ENCODE results near the gene PRLR.

Gene PRLR

GRCh38 chr5:35092703-35093102 lies 137.6 kb downstream of the PRLR start:
- TF ChIP-seq ZNF274 (IDR thresholded peaks at IDR 0.05; ENCODE audit: low read depth, low read length) = no peak
- H3K4me3 ChIP-seq (ENCODE audit: low read length) = no peak overlapping the region

DNA sequence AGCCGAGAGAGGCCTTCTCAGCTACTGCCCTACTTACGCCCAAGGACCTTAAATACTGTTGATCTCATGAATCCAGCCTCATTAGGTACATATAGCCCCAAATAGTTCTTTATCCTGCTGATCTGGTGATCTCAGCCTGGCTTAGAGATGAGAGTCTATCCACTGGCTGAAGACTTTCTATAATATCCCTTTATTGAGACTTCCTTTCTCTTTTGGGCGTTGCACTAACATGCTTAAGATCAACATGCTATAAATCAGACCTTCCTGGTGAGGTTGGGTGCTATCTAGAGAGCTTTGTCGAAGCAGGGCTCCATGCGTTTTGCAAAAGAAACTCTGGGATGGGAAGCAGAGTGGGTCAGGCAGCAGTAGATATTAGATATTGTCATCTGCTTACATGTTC lies 138.6 kb downstream of the PRLR start:
- H3K4me3 ChIP-seq (ENCODE audit: low read length) = no peak overlapping the region
- no peak for TF ChIP-seq ZNF274 (IDR thresholded peaks at IDR 0.05; ENCODE audit: low read depth, low read length)

DNA sequence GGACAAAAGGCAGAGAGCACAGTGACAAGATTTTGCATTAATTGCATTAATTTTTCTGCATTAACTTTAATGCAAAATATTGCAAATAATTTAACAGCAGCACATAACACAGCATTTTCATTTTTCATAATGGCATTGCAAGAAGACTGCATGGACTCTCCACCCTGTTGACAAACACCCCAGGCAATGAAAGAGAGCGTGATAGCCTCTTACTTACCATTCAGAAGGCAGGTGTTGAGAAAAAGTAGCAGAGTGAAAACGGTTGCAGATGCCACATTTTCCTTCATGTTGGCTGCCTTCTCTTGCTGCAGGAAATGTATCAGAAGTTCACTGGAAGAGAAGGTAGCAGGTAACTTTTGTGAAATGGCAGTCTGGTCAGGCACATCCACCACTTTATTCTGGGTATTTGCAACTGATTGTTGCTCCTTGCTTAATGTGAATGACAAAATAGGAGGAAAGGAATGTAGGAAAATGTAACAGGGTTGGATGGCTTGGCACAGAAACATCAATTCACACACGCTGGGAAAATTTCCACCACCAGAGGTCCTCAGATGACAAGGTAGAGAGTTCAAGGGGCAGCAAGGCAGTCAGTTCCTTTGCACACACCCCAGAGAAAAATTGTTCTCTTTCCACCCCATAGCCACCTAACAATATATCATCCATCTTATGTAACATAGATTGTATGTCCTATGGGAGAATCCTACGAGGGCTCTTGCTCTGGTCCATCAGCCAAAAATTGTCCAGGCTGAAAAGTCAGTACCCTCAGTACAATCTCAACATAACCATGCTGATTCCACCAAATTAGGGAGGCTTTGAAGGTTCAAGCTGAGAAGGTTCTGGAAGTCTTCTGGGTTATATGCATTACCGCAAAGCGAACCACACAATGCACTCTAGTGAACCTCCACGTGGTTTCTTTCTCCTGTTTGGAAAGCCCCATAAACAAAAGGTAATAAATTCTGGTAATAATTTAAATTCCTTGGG lies 140.7 kb downstream of the PRLR start:
- H3K4me3 ChIP-seq (ENCODE audit: low read length) = no peak overlapping the region
- TF ChIP-seq ZNF274 (IDR thresholded peaks at IDR 0.05; ENCODE audit: low read depth, low read length) = no peak

DNA sequence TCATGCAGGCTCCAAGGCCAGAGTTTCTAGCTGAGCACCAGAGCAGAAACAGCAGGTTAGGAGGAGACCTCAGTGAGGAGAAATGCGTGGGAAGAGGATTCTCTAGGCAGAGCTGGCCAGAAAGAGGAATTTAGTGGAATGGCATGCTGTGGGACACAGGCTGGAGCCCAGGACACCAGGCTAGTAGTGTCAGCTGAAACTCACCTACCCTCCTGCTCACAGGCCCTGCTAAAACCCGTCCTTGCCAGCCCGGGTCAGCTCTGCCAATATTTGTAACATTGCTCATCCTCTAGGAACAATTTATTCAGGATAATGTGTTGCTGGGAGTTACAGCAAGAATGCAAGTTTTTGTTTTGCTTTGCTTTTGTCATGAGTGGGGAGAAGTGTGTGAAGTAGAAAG lies 142.3 kb downstream of the PRLR start:
- no peak for TF ChIP-seq ZNF274 (IDR thresholded peaks at IDR 0.05; ENCODE audit: low read depth, low read length)
- no peak overlapping the region for H3K4me3 ChIP-seq (ENCODE audit: low read length)

- no peak for TF ChIP-seq ZNF274 (IDR thresholded peaks at IDR 0.05; ENCODE audit: low read depth, low read length)
- no peak overlapping the region for H3K4me3 ChIP-seq (ENCODE audit: low read length)
Measured at GRCh38 chr5:35083150-35083549, 147.1 kb downstream of the PRLR start.

GRCh38 chr5:35082530-35082929 lies 147.8 kb downstream of the PRLR start:
- H3K4me3 ChIP-seq (ENCODE audit: low read length) = no peak overlapping the region
- TF ChIP-seq ZNF274 (IDR thresholded peaks at IDR 0.05; ENCODE audit: low read depth, low read length) = no peak

GRCh38 chr5:35081134-35081533 lies 149.2 kb downstream of the PRLR start:
- no peak for TF ChIP-seq ZNF274 (IDR thresholded peaks at IDR 0.05; ENCODE audit: low read depth, low read length)
- H3K4me3 ChIP-seq (ENCODE audit: low read length) = no peak overlapping the region

GRCh38 chr5:35073160-35073559 lies 157.1 kb downstream of the PRLR start:
- H3K4me3 ChIP-seq (ENCODE audit: low read length) = no peak overlapping the region
- no peak for TF ChIP-seq ZNF274 (IDR thresholded peaks at IDR 0.05; ENCODE audit: low read depth, low read length)

- H3K4me3 ChIP-seq (ENCODE audit: low read length) = no peak overlapping the region
- no peak for TF ChIP-seq ZNF274 (IDR thresholded peaks at IDR 0.05; ENCODE audit: low read depth, low read length)
Measured at GRCh38 chr5:35069188-35069587, 161.1 kb downstream of the PRLR start.

DNA sequence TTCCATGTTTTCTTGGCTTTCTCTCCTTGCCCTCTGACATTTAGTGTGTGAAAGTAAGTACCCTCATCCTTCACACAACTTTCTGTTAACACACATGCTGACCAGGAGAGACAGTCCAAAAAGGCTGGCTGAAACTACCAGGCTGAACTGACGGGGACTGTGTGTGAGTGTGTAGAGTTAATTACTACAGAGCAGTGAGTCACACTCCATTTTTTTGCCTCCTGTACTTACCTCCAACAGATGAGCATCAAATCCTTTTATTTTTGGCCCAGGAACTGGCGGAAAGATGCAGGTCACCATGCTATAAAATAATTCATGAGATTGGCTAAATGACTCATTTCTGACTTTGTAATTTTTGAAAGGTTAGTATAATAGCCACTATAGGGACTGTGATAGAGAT lies 162.3 kb downstream of the PRLR start:
- no peak overlapping the region for H3K4me3 ChIP-seq (ENCODE audit: low read length)
- TF ChIP-seq ZNF274 (IDR thresholded peaks at IDR 0.05; ENCODE audit: low read depth, low read length) = no peak

DNA sequence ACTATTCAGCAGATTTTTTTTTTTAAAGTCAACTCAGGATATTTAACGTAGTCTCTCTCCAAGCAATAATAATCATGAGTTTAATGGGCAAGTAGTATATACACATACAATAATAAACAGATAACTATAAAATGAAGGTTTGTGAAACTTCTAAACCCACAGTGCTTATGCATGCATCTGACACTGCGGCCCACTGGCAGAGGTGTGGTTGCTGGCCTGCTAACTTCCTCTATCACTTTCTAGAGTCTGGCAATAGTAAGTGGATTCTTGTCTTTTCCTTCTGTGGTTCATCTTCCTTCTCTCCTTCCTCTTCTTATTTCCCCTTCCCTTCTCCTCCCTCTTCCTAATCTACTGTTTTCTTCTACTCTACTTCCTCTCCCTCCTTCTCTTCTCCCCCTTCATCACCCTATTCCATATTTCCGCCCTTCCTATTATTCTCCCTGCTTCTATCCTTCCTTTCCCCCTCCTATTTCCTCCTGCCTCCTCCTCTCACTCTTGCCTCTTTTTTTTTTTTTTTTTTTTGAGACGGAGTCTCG lies 164.0 kb downstream of the PRLR start:
- TF ChIP-seq ZNF274 (IDR thresholded peaks at IDR 0.05; ENCODE audit: low read depth, low read length) = no peak
- H3K4me3 ChIP-seq (ENCODE audit: low read length) = no peak overlapping the region

GRCh38 chr5:35063414-35063813 lies 166.9 kb downstream of the PRLR start:
- TF ChIP-seq ZNF274 (IDR thresholded peaks at IDR 0.05; ENCODE audit: low read depth, low read length) = no peak
- H3K4me3 ChIP-seq (ENCODE audit: low read length) = no peak overlapping the region

DNA sequence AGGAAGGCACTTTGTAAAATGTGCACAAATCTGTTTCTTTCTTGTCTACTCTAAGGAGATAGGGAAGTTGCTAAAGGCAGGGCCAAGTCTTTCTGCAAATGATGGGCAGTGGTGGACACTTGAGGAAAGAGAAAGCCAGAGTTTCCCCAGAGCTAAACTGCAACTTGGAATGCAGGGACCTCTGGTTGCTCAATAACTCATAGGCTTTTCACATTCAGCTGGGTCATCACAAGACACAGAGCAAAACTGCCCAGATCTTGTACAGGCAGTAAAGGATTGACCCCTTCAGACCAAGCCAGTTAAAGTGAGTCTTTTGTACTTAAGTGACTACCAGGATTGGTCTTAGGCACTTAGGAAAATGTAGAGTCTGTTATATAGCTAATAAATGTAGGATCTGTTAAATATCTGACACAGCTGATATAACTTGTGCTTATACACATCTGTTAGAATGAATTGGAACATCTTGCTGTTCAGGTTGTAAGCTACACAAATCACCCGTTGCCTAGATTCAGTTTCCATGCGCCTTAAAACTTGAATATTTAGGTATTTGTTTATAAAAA lies 169.0 kb downstream of the PRLR start:
- H3K4me3 ChIP-seq (ENCODE audit: low read length) = no peak overlapping the region

DNA sequence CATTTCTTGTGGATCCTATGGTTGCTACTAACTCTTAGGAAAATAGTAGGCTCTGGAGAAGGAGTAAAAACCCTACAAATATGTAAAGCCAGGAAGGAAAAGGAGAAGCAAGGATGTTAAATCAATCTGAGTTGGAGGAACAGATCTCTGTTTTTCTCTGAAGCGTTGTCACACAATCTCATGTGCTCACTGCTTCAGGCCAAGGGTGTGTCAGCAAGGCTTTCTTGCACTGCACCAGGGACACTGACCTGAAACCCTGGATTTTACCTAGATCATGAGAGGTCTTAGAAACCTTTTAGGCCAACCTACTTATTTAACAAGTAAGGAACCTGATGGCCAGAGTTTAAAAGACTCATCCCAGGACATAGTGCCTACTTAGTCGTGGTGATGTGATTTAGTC lies 170.1 kb downstream of the PRLR start:
- TF ChIP-seq ZNF274 (IDR thresholded peaks at IDR 0.05; ENCODE audit: low read depth, low read length) = no peak
- no peak overlapping the region for H3K4me3 ChIP-seq (ENCODE audit: low read length)

More for the DNA sequence above, 169.0 kb downstream of the PRLR start:
- TF ChIP-seq ZNF274 (IDR thresholded peaks at IDR 0.05; ENCODE audit: low read depth, low read length) = no peak

DNA sequence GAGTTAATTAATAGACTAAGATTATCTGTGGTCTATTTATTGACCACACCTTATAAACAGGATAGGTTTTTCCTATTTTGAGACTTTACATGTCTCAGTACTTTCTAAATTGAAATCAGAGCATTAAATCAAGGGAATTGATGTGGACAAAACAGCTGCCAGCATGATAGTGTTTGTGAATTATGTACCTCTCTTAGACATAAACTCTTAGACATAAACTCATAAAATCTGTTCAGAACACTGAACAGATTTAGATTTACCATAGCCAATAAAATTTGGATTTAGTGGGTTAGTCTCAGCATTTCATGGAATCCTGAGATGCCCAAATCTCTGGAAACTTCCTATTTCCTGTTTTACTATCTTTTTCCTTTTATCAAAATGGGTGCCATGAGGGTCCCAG lies 171.0 kb downstream of the PRLR start:
- TF ChIP-seq ZNF274 (IDR thresholded peaks at IDR 0.05; ENCODE audit: low read depth, low read length) = no peak
- no peak overlapping the region for H3K4me3 ChIP-seq (ENCODE audit: low read length)

Data from GM08714 (cell line).